Adrenal gland (tissue), 5 donors: ENCODE results near the gene RUVBL1.

Experiments used
- CTCF ChIP-seq, 6 experiments: fragments of 450-650 bp in 4 of 6; fragments of 200-600 bp in 2 of 6; sonication (generic) in 1 of 6; IDR thresholded peaks; 1 replicate in 5 of 6; 2 replicates in 1 of 6; pipeline versions ENCODE4 v1.5.1 to v1.8.0; 2016 to 2021; ENCODE audit warnings: antibody characterized with exemption in 6 of 6, mild to moderate bottlenecking in 2 of 6, moderate library complexity in 1 of 6
- POLR2A ChIP-seq, 2 donors: fragments of 450-650 bp; IDR thresholded peaks; one replicate each; pipeline ENCODE4 v1.6.1; 2017; ENCODE audit warnings: antibody characterized with exemption in 2 of 2, mild to moderate bottlenecking in 2 of 2, moderate library complexity in 1 of 2
- donor health status: DM: no; HTN: no; CAD: no.

- no peak for TF ChIP-seq CTCF (IDR thresholded peaks at IDR 0.05)
- TF ChIP-seq POLR2A (IDR thresholded peaks at IDR 0.05) = no peak
Observed at GRCh38 chr3:128131897-128132646, 8.5 kb upstream of the RUVBL1 start.
